Eye (tissue), 1 donor: ENCODE measurements around the gene DMBT1.

Experiments used
- DNase-seq: peaks from one replicate; pipeline ENCODE4 v3.0.0-alpha.2; 2015

Gene DMBT1

GRCh38 chr10:122678266-122678665 is 117.7 kb downstream of the DMBT1 start:
- no peak for DNase-seq

DNA sequence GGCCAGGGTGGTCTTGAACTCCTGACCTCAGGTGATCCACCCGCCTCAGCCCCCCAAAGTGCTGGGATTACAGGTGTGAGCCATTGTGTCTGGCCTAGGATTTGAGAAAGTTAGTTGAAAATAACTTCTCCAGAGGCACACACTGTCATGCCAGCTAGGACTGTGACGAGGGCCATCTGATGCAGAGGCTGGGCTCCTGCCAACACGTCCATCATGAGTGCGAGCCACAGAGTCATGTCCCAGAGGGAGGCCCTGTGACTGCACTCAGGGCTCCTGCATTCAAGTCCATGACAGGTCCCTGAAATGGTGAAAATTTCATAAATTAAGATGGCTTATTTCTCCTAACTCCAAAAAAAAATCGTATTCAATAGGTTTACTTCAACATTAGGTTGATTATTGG is 122.0 kb downstream of the DMBT1 start:
- DNase-seq = no peak

- DNase-seq = no peak
These were observed 127.9 kb downstream of the DMBT1 start for GRCh38 chr10:122688293-122688989.

DNA sequence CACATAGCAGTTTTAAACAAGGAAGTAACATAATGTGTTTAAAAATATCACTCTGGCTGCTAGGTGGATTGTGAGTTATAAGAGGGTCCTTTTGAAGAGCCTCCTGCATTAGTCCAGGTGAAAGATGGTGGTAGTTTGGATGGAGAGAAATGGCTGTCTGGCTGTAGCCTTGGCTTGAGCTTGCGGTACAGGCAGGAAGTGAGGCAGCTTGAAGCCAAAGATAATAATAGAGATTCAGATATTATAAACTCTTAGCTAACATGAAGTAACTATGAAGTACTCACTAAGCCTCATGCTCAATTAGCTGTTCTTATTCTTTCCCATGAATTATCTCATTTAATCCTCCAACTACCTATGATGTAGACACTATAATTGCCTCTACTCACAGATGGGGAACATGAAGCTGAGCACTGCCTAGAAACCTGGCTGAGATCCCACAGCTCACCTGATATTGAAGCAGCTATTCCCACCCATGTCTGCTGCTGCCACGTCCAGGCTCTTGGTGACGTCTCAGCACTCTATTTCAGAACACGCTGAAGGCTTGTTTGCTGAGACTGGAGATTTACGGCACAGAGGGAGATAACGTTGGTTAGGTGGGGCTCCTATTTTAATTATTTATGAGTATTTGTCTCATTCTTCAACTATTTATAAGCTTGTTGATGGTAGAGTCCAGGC is 128.7 kb downstream of the DMBT1 start:
- DNase-seq = no peak

DNA sequence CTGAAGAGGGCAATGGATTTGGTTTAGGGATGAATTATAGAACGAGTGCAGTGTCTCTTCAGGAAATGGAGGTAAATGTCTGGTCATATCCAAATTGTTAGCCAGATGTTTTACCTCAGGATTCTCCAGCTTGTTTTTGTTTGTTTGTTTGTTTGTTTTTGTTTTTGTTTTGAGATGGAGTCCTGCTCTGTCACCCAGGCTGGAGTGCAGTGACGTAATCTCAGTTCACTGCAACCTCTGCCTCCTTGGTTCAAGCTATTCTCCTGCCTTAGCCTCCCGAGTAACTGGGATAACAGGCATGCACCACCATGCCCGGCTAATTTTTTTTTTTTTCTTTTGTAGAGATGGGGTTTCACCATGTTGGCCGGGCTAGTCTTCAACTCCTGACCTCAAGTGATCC is 132.2 kb downstream of the DMBT1 start:
- no peak for DNase-seq
